Suppressor macrophage (primary cell): ENCODE data around the gene FCN1.

ENCODE experiments used
- DNase-seq, 4 experiments: peaks; one replicate each; pipeline ENCODE4 v3.0.0-alpha.2; 2020 to 2022

Gene FCN1

GRCh38 chr9:134951461-134951860, 33.7 kb upstream of the FCN1 start:
- no peak for DNase-seq

- DNase-seq, result no peak
Observed at GRCh38 chr9:134950386-134951210, 32.9 kb upstream of the FCN1 start.

DNA sequence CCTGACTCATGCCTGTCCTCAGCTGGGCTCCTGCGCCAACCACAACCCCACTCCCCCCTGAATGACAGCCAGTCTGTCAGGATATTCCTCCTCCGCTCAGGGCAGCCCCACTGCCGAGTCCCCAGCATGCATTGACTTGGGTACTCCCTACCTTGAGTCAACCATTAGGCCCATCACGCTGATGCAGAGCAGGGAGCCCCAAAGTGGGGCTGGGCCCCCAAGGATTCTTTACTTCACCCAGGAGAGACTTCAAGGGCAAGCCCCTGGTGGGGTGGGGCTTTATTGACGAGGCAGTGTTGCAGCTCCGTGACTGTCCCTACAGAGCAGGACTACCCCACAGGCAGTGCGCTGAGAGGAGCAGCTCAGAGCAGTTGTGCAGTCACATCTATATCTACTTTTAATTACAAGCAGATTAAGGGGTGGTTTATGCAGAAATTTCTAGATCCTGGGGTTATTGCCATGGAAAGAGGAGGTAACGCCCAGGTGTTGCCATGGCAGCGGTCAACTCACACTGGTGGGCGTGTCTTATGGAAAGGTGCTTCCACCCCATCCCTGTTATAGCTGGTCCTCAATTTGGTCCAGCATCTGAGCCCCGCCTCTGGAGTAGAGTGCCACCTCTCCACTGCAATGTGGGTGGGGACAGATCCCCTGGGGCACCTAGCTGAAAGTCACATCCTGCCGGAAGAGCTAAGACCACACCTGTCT, 32.1 kb upstream of the FCN1 start:
- DNase-seq, result no peak

DNA sequence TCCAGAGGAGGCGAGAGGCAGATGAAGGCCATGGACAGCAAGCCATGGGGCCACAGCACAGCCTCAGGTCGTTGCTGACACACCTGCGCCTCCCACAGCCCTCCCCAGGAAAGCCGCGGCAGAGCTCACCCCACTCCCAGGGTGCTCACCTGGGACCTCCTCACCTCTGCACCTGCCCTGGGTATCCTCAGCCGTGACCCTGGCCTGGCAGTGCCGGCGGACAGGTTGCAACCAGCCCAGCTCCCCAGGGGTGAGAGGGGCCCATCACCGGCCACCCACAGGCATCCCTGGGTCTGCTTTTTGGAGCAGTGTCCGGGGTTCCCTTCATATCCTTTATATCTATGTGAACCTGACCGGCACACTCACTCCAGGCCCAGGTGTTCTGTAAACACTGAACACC, 30.4 kb upstream of the FCN1 start:
- no peak for DNase-seq

DNA sequence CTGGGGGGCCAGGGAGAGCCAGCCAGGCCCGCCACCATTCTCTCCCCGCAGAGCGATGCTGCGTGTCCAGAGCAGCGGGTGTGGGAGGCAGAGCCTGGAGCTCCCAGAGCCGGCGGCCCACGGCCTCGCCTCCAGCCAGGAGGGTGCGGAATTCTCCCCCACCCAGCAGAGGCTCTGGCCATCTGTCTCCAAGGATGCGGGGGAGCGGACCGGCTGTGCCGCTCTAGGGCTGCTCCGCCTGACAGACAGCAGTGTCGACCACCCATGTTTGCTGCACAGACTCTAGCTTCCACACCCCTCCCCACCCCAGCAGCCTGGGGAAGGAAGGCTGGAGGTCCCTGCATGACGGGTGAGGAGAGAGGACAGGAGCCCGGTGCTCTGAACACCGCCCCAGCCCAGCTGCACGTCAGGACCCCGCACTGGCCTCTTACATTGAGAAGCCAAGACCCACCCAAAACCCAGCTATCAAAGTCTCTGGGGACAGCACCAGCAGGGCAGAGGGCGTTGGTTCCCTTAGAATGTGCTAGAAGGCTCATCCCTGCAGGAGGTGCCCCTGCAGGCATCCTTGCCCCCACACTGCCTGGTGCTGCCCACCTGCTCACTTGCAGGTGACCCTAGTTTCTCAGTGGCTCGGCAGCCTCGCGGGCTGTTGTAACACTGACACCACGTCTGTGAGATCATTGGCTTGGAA, 29.7 kb upstream of the FCN1 start:
- DNase-seq, result no peak

DNA sequence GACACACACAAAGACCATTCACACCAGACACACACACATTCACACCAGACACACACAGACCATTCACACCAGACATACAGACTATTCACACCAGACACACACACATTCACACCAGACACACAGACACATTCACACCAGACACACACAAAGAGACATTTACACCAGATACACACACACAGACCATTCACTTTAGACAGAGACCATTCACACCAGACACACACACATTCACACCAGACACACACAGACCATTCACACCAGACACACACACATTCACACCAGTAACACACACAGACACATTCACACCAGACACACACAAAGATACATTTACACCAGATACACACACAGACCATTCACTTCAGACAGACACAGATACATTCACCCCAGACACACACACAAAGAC, 29.0 kb upstream of the FCN1 start:
- DNase-seq, result no peak

DNA sequence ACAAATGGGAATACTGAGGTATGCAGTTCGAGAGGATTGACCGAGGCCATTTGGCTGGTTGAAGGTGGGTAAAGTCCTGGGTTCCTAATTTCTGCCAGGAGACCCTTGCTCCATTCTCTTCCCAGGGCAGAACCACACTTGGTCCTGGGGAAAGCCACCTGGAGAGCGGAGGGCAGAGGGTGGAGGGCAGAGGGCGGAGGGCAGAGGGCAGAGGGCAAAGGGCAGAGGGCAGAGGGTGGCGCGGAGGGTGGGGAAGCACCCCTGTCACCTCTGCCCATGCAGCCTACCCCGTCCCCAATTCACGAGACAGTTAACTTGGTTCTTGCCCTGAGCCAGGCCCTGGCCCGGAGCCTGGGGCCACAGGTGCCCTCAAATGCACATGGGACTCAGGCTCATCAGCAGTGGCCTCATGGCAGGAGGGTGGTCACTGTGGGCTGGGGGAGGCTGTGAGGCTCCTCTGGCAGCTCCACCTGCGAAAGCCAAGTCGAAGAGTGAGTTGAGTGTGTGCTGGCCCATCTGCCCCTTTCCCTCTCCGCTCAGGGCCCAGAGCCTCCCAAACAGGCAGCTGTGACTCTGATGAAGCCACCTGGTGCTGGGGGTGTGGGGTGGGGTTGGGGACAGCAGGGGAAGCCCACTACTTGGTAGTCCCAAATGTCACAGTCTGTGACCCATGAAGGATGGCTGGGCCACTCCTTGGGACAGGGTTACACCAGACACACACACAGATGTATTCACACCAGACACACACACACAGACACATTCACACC, 28.0 kb upstream of the FCN1 start:
- no peak for DNase-seq

- DNase-seq, result no peak
Observed at GRCh38 chr9:134944916-134945315, 27.2 kb upstream of the FCN1 start.

- DNase-seq, result no peak
Observed at GRCh38 chr9:134944351-134944802, 26.7 kb upstream of the FCN1 start.

GRCh38 chr9:134943836-134944235, 26.1 kb upstream of the FCN1 start:
- DNase-seq, result no peak

GRCh38 chr9:134943411-134943810, 25.7 kb upstream of the FCN1 start:
- no peak for DNase-seq

GRCh38 chr9:134942788-134943184, 25.1 kb upstream of the FCN1 start:
- no peak for DNase-seq

DNA sequence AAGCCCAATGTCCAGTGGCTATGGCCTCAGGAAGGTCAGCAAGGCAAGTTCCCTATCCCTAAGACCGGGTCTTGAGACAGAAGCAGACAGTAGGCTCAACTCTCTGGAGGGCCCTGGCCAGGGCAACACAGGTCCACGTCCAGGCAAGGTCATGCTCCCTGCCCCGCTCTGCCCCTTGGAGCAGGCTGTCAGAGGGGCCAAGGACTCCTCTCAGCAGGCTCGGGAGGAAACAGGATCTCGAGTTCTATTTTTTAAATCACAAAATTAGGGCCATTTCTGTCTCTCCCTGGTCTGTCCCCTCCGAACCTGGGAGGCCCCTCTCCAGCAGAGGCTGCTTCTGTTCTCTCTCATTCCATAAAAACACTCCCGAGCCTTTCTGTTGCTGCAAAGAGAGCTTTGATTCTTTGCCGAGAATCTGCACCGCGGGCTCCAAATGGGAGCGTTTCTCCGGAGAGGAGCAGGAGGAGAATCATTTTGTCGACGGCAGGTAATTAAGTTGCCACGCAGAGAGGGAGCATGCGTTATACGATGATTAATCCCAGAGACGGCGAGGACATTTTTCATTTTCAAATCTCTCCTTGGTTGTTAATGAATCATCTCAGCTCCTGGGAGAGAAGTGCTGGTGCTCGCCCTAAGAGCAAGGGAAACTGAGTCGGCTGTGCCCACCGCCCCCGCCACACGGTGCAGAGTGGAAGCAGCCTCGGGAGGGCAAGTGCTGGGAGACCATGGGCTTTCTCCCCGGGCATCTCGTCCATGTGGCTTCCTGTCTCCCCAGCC, 24.5 kb upstream of the FCN1 start:
- no peak for DNase-seq

GRCh38 chr9:134940236-134941208, 22.8 kb upstream of the FCN1 start:
- DNase-seq, result no peak

GRCh38 chr9:134939836-134940235, 22.1 kb upstream of the FCN1 start:
- DNase-seq, result no peak

DNA sequence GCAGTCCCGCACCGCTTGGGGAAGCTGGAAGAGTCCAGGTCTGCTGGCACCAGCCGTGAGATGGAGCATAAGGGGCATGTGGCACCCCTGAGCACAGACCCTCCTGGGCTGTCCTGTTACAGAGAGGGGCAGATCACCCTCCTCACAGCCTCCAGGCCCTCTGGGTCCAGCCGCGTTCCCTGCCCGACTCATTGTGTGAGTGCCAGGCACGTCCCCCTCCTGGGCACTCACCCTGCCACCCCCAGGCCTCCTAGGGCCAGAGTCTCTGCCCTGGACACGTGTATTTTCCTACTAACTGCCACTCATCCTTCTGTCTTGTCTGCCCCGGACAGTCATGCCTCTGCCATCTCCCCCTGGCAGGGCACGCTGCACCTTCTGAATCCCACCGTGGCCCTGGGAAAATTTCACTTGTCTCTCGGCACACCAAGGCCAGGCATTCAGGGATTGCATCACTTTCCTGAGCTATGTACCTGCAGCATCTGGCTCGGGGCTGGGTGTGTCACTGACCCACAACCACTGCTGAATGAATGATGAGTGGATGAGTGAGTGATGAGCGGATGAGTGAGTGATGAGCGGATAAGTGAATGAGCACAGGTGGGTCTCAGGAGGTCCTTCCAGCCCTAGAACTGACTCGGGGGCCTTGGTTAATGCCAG, 21.5 kb upstream of the FCN1 start:
- no peak for DNase-seq

- DNase-seq, result no peak
Observed at GRCh38 chr9:134938346-134939079, 20.8 kb upstream of the FCN1 start.

DNA sequence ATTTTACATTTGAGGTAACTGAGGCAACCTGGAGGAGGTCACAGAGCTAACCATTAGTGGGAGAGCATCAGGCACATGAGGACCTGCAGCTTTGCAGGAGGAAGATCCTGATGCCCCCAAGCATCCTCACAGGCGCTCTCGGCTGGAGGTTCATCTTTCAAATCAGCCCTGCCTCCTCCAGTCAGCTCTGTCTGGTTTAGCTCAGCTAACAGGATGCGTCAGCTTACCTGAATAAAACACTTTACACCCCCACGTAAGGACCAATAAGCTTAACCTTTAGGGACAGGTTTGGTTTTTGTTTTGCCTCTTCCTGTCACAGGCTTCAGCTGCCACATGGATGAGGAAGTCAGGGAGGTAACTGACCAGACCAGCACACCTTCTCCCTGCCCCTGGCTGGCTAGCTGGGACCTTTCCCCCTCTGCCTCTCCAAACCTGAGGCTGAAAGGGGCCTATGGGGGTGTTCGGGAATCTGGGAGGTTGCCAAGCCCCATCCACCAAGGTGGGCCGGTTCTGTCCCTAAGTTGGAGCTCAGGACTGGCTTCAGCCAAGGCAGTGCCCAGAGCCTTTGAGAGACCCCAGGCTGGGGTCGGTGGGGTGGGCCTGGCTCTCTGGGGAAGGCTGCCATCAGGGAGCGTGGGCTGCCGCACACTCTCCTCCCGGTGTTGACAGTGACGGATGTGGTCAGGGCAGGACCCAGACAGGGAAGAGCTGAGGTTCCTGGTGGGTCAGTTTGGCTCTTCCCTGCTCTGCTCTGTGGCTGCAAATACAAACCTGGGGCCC, 20.0 kb upstream of the FCN1 start:
- DNase-seq, result no peak

GRCh38 chr9:134937164-134937555, 19.4 kb upstream of the FCN1 start:
- DNase-seq, result no peak
